Activated CD8-positive, alpha-beta memory T cell treated with anti-CD3 and anti-CD28 coated beads, Interleukin-2, amount 50 U/mL, for 24 hours (primary cell): ENCODE data around the gene TM9SF4.
"Not testable (repeated sequence)": the region's sequence is repeated elsewhere in the genome, so short reads cannot be mapped to it uniquely, and the experiment has no call there.

Experiments
- DNase-seq: peaks from one replicate; pipeline ENCODE4 v3.0.0-alpha.2; 2020; ENCODE audit errors: extremely low read depth

TM9SF4 gene

GRCh38 chr20:32189691-32190615 is 80.4 kb downstream of the TM9SF4 start:
- DNase-seq: no peak

- DNase-seq: no peak
Observed at GRCh38 chr20:32190616-32191415, 81.3 kb downstream of the TM9SF4 start.

- DNase-seq: no peak
Observed at GRCh38 chr20:32191422-32191821, 81.9 kb downstream of the TM9SF4 start.

- no peak for DNase-seq
Observed at GRCh38 chr20:32191873-32192272, 82.4 kb downstream of the TM9SF4 start.

- DNase-seq: no peak
Observed at GRCh38 chr20:32192698-32193097, 83.2 kb downstream of the TM9SF4 start.

- not testable (repeated sequence) for DNase-seq
Observed at GRCh38 chr20:32193336-32193735, 83.8 kb downstream of the TM9SF4 start.

GRCh38 chr20:32193996-32194395 is 84.5 kb downstream of the TM9SF4 start:
- no peak for DNase-seq

- DNase-seq: no peak
Observed at GRCh38 chr20:32195581-32195980, 86.1 kb downstream of the TM9SF4 start.

GRCh38 chr20:32196613-32197012 is 87.1 kb downstream of the TM9SF4 start:
- not testable (repeated sequence) for DNase-seq

- DNase-seq: not testable (repeated sequence)
Observed at GRCh38 chr20:32197136-32197535, 87.6 kb downstream of the TM9SF4 start.

- DNase-seq: no peak
Observed at GRCh38 chr20:32199006-32199405, 89.5 kb downstream of the TM9SF4 start.

GRCh38 chr20:32201296-32201976 is 91.9 kb downstream of the TM9SF4 start:
- no peak for DNase-seq

GRCh38 chr20:32201977-32202363 is 92.5 kb downstream of the TM9SF4 start:
- no peak for DNase-seq

- DNase-seq: no peak
Observed at GRCh38 chr20:32203356-32204204, 94.1 kb downstream of the TM9SF4 start.

GRCh38 chr20:32204205-32205109 is 94.9 kb downstream of the TM9SF4 start:
- DNase-seq: peak; percentile 56

GRCh38 chr20:32205110-32205842 is 95.8 kb downstream of the TM9SF4 start:
- DNase-seq: no peak

GRCh38 chr20:32205843-32206759 is 96.6 kb downstream of the TM9SF4 start:
- no peak for DNase-seq
